HepG2 (cell line): ENCODE measurements around the gene DNALI1. TPM values are rescaled to one million over a fixed set of nuclear protein-coding genes. Genes with fewer than 3 reads are reported as not detected.

Experiments used
- AHDC1 ChIP-seq: sonication (generic); formaldehyde crosslinking; IDR thresholded peaks from 2 replicates; pipeline ENCODE4 v1.5.1; 2020; ENCODE audit warnings: mild to moderate bottlenecking, missing genetic modification reagents, borderline replicate concordance
- E2F2 ChIP-seq: sonication (generic); formaldehyde crosslinking; IDR thresholded peaks from 2 replicates; pipeline ENCODE4 v1.4.0; 2020; ENCODE audit warnings: missing genetic modification reagents, borderline replicate concordance
- THAP11 ChIP-seq: IDR thresholded peaks from 2 replicates; pipeline ENCODE4 v1.6.1; 2016; ENCODE audit warnings: missing biosample characterization, missing genetic modification reagents
- ZNF235 ChIP-seq: sonication (generic); formaldehyde crosslinking; IDR thresholded peaks from 2 replicates; pipeline ENCODE4 v1.8.1; 2023; ENCODE audit warnings: mild to moderate bottlenecking, missing genetic modification reagents, borderline replicate concordance
- polyA plus RNA-seq, 8 experiments: library from polyadenylated mRNA; depleted of rRNA in 3 of 8; stranded (reverse) in 7 of 8; unstranded in 1 of 8; fragments of >200 nt; fragmentation: Illumina TruSeq in 4 of 8; extraction: Trizol in 4 of 8; gene quantifications; 2 replicates each; pipeline versions ENCODE4 v1.2.1 to v1.2.3, GENCODE V29; 2011 to 2016; ENCODE audit warnings: low read depth in 4 of 8, missing spikeins in 1 of 8, mixed read lengths in 1 of 8; ENCODE audit not compliant: insufficient read depth in 1 of 8
- total RNA-seq, 5 experiments: library from RNA; depleted of rRNA; stranded (reverse); fragments of >200 nt; fragmentation: Illumina TruSeq; extraction: Trizol; gene quantifications; 2 replicates each; pipeline ENCODE4 v1.2.3, GENCODE V29; 2016; ENCODE audit warnings: low read depth in 1 of 5
- TF ChIP-seq, protein P1 (sequence below): sonication (generic); formaldehyde crosslinking; IDR thresholded peaks from 2 replicates; pipeline ENCODE4 v1.4.0; 2020; ENCODE audit warnings: missing genetic modification reagents
- TF ChIP-seq, protein P2 (sequence below), 2 experiments: sonication (generic) in 1 of 2; formaldehyde crosslinking in 1 of 2; IDR thresholded peaks; 2 replicates each; pipeline versions ENCODE4 v1.5.1 to v1.6.1; 2011 to 2020; ENCODE audit warnings: borderline replicate concordance in 1 of 2, low read depth in 1 of 2, low read length in 1 of 2, mild to moderate bottlenecking in 1 of 2, missing genetic modification reagents in 1 of 2, moderate library complexity in 1 of 2
- TF ChIP-seq, protein P3 (sequence below): sonication (generic); formaldehyde crosslinking; IDR thresholded peaks from 2 replicates; pipeline ENCODE4 v1.5.0; 2020; ENCODE audit warnings: mild to moderate bottlenecking, missing genetic modification reagents
- TF ChIP-seq, protein P4 (sequence below): sonication (generic); formaldehyde crosslinking; IDR thresholded peaks from 2 replicates; pipeline ENCODE4 v1.9.0; 2021; ENCODE audit warnings: missing genetic modification reagents, borderline replicate concordance

The DNALI1 gene
- total and polyA plus RNA-seq, 2 of the 13 experiments (the other 11 are each of a cell fraction or from before 2014, with no cell fraction given), result 0.42 to 0.70 TPM

DNA sequence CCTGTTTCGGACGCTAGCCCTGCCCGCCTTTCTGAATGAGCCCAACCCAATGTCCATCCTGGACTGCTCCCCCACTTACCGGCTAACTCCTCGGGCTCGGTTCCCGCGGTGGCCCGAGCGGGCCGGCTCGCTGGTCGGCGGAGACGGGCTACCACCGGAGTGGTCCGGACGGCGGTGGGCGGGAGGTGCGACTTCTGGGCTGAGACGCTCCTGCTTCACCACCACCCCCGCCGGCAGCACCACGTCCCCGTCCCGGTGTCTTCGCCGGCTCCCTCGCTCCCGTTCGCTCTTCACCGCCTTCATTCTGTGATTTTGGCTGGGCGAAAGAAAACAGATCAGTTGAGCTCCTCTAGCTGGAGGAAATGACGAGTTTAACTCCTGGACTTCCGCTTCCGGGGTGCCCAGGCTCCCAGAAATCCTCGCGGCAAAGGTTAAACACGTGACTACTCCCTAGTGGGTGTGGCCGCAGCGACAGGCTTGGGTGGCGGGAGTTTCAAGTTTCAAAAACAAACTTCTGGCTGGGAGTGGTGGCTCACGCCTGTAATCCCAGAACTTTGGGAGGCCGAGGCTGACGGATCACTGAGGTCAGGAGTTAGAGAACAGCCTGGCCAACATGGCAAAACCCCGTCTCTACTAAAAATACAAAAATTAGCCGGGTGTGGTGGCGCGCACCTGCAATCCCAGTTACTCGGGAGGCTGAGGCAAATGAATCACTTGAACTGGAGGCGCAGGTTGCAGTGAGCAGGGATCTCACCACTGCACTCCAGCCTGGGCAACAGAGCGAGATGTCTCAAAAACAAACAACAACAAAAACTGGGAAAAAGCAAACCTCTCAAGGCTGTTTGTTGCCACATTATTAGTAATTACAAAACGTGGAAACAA lies 2.6 kb upstream of the DNALI1 start, which contains the start of gene SNIP1 (continued):
- TF ChIP-seq, protein P1, sequence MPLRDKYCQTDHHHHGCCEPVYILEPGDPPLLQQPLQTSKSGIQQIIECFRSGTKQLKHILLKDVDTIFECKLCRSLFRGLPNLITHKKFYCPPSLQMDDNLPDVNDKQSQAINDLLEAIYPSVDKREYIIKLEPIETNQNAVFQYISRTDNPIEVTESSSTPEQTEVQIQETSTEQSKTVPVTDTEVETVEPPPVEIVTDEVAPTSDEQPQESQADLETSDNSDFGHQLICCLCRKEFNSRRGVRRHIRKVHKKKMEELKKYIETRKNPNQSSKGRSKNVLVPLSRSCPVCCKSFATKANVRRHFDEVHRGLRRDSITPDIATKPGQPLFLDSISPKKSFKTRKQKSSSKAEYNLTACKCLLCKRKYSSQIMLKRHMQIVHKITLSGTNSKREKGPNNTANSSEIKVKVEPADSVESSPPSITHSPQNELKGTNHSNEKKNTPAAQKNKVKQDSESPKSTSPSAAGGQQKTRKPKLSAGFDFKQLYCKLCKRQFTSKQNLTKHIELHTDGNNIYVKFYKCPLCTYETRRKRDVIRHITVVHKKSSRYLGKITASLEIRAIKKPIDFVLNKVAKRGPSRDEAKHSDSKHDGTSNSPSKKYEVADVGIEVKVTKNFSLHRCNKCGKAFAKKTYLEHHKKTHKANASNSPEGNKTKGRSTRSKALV (CRISPR knock-in tag), result no peak
- TF ChIP-seq AHDC1 (CRISPR knock-in tag), result no peak
- TF ChIP-seq, protein P2, sequence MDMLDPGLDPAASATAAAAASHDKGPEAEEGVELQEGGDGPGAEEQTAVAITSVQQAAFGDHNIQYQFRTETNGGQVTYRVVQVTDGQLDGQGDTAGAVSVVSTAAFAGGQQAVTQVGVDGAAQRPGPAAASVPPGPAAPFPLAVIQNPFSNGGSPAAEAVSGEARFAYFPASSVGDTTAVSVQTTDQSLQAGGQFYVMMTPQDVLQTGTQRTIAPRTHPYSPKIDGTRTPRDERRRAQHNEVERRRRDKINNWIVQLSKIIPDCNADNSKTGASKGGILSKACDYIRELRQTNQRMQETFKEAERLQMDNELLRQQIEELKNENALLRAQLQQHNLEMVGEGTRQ (IDR thresholded peaks at IDR 0.05; ENCODE audit: low read depth, low read length), result peak; percentile 83
- TF ChIP-seq, protein P2 (CRISPR knock-in tag; IDR thresholded peaks at IDR 0.05; ENCODE audit: borderline replicate concordance), result peak; percentile 94; the same call in 1 of the 2 replicates
- TF ChIP-seq THAP11 (CRISPR knock-in tag), result peak; percentile 96
- 0 out of 2 replicates have a peak, but pooled peaks have one; percentile 63 for TF ChIP-seq ZNF235 (CRISPR knock-in tag)
- 0 out of 2 replicates have a peak, but pooled peaks have one; percentile 23 for TF ChIP-seq E2F2 (CRISPR knock-in tag)
- TF ChIP-seq, protein P3, sequence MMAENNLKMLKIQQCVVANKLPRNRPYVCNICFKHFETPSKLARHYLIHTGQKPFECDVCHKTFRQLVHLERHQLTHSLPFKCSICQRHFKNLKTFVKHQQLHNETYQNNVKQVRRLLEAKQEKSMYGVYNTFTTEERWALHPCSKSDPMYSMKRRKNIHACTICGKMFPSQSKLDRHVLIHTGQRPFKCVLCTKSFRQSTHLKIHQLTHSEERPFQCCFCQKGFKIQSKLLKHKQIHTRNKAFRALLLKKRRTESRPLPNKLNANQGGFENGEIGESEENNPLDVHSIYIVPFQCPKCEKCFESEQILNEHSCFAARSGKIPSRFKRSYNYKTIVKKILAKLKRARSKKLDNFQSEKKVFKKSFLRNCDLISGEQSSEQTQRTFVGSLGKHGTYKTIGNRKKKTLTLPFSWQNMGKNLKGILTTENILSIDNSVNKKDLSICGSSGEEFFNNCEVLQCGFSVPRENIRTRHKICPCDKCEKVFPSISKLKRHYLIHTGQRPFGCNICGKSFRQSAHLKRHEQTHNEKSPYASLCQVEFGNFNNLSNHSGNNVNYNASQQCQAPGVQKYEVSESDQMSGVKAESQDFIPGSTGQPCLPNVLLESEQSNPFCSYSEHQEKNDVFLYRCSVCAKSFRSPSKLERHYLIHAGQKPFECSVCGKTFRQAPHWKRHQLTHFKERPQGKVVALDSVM (CRISPR knock-in tag), result no peak
- TF ChIP-seq, protein P4, sequence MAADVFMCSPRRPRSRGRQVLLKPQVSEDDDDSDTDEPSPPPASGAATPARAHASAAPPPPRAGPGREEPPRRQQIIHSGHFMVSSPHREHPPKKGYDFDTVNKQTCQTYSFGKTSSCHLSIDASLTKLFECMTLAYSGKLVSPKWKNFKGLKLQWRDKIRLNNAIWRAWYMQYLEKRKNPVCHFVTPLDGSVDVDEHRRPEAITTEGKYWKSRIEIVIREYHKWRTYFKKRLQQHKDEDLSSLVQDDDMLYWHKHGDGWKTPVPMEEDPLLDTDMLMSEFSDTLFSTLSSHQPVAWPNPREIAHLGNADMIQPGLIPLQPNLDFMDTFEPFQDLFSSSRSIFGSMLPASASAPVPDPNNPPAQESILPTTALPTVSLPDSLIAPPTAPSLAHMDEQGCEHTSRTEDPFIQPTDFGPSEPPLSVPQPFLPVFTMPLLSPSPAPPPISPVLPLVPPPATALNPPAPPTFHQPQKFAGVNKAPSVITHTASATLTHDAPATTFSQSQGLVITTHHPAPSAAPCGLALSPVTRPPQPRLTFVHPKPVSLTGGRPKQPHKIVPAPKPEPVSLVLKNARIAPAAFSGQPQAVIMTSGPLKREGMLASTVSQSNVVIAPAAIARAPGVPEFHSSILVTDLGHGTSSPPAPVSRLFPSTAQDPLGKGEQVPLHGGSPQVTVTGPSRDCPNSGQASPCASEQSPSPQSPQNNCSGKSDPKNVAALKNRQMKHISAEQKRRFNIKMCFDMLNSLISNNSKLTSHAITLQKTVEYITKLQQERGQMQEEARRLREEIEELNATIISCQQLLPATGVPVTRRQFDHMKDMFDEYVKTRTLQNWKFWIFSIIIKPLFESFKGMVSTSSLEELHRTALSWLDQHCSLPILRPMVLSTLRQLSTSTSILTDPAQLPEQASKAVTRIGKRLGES (CRISPR knock-in tag), result peak; percentile 34; the same call in 1 of the 2 replicates
